Measurements from ENCODE around the gene AGMO. TPM values are rescaled to one million over a fixed set of nuclear protein-coding genes. Genes with fewer than 3 reads are reported as not detected.

The AGMO gene
- polyA plus RNA-seq, 1 donor from 2014 or later = not detected

DNA sequence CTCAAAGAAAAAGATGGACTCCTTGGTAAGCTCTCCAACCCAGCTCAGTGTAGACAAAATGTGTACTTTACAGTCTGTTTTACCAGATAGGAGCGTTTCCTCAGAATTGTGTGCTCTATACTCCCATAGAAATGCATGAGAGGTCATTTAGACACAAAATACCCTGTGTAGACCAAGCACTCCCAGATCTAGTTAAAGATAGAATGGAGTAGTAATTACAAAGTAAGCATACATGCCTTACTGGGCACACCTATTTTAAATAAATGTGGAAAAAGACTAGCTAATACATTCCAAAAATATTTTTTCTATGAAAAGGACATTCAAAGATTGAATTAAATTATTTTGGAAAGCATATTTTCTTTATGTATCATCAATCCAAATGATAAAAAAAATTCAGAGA is 387.3 kb downstream of the AGMO start:
- TF ChIP-seq RAD21 (conservative IDR thresholded peaks at IDR 0.05) = no peak
- TF ChIP-seq POLR2AphosphoS5 (IDR thresholded peaks at IDR 0.05) = no peak
- TF ChIP-seq, protein P1, sequence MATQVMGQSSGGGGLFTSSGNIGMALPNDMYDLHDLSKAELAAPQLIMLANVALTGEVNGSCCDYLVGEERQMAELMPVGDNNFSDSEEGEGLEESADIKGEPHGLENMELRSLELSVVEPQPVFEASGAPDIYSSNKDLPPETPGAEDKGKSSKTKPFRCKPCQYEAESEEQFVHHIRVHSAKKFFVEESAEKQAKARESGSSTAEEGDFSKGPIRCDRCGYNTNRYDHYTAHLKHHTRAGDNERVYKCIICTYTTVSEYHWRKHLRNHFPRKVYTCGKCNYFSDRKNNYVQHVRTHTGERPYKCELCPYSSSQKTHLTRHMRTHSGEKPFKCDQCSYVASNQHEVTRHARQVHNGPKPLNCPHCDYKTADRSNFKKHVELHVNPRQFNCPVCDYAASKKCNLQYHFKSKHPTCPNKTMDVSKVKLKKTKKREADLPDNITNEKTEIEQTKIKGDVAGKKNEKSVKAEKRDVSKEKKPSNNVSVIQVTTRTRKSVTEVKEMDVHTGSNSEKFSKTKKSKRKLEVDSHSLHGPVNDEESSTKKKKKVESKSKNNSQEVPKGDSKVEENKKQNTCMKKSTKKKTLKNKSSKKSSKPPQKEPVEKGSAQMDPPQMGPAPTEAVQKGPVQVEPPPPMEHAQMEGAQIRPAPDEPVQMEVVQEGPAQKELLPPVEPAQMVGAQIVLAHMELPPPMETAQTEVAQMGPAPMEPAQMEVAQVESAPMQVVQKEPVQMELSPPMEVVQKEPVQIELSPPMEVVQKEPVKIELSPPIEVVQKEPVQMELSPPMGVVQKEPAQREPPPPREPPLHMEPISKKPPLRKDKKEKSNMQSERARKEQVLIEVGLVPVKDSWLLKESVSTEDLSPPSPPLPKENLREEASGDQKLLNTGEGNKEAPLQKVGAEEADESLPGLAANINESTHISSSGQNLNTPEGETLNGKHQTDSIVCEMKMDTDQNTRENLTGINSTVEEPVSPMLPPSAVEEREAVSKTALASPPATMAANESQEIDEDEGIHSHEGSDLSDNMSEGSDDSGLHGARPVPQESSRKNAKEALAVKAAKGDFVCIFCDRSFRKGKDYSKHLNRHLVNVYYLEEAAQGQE (IDR thresholded peaks at IDR 0.05; ENCODE audit: borderline replicate concordance) = no peak
- TF ChIP-seq EZH2 (IDR thresholded peaks at IDR 0.05; ENCODE audit: borderline replicate concordance, insufficient read depth, low read length, poor library complexity, severe bottlenecking) = no peak
- TF ChIP-seq, protein P2, sequence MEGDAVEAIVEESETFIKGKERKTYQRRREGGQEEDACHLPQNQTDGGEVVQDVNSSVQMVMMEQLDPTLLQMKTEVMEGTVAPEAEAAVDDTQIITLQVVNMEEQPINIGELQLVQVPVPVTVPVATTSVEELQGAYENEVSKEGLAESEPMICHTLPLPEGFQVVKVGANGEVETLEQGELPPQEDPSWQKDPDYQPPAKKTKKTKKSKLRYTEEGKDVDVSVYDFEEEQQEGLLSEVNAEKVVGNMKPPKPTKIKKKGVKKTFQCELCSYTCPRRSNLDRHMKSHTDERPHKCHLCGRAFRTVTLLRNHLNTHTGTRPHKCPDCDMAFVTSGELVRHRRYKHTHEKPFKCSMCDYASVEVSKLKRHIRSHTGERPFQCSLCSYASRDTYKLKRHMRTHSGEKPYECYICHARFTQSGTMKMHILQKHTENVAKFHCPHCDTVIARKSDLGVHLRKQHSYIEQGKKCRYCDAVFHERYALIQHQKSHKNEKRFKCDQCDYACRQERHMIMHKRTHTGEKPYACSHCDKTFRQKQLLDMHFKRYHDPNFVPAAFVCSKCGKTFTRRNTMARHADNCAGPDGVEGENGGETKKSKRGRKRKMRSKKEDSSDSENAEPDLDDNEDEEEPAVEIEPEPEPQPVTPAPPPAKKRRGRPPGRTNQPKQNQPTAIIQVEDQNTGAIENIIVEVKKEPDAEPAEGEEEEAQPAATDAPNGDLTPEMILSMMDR (IDR thresholded peaks at IDR 0.05; ENCODE audit: poor library complexity, severe bottlenecking) = no peak
- no peak for TF ChIP-seq SMC3 (conservative IDR thresholded peaks at IDR 0.05; ENCODE audit: poor library complexity)
- no peak for TF ChIP-seq TAF1 (IDR thresholded peaks at IDR 0.05; ENCODE audit: low read depth)
- TF ChIP-seq MXI1 (conservative IDR thresholded peaks at IDR 0.05; ENCODE audit: poor library complexity, severe bottlenecking) = no peak
- no peak for TF ChIP-seq EP300 (conservative IDR thresholded peaks at IDR 0.05; ENCODE audit: poor library complexity, severe bottlenecking)
- no peak overlapping the region for H3K27ac ChIP-seq (ENCODE audit: low read length)

DNA sequence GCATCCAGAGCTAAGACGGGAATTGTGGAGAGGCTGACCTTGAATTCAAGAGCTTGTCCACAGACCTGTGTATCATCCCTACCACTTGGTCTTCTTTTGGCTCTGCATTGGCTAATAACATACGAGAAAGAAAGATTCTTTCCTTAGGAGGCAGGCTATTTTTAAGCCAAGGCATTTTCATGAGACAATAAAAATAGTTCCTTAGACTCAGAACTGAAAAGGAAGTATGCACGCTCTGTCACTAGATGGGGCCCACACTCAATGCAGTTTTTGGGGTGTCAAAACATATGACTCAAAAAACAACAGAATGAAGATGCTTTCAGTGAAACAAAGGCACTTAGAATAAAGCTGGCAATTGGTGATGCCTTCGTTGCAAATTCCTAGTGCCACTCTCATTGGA is 393.3 kb downstream of the AGMO start:
- no peaks in the 10 kb centered on the region for H3K9me3 ChIP-seq (ENCODE audit: low read length)
- no peak overlapping the region for H3K4me2 ChIP-seq (ENCODE audit: low read length)
- no peaks in the 10 kb centered on the region for H4K20me1 ChIP-seq (ENCODE audit: insufficient read depth)
- H3K36me3 ChIP-seq (ENCODE audit: insufficient read depth, low read length) = no peaks in the 10 kb centered on the region
- H3K9me2 ChIP-seq (ENCODE audit: insufficient read depth, low read length) = no peaks in the 10 kb centered on the region
- no peak overlapping the region for H3K4me3 ChIP-seq (ENCODE audit: low read length)
- no peak overlapping the region for H3K9ac ChIP-seq (ENCODE audit: low read length)
- H3K27me3 ChIP-seq (ENCODE audit: insufficient read depth, low read depth, low read length) = no peaks in the 10 kb centered on the region
- TF ChIP-seq TAF1 (IDR thresholded peaks at IDR 0.05; ENCODE audit: low read depth) (no peak), SMC3 (conservative IDR thresholded peaks at IDR 0.05; ENCODE audit: poor library complexity) (no peak), EP300 (conservative IDR thresholded peaks at IDR 0.05; ENCODE audit: poor library complexity, severe bottlenecking) (no peak), MXI1 (conservative IDR thresholded peaks at IDR 0.05; ENCODE audit: poor library complexity, severe bottlenecking) (no peak), EZH2 (IDR thresholded peaks at IDR 0.05; ENCODE audit: borderline replicate concordance, insufficient read depth, low read length, poor library complexity, severe bottlenecking) (no peak), POLR2AphosphoS5 (IDR thresholded peaks at IDR 0.05) (no peak), RAD21 (conservative IDR thresholded peaks at IDR 0.05) (no peak)
- TF ChIP-seq, protein P1 (IDR thresholded peaks at IDR 0.05; ENCODE audit: borderline replicate concordance) = no peak
- no peaks in the 10 kb centered on the region for H3F3A ChIP-seq (ENCODE audit: insufficient read depth, low read length, poor library complexity, severe bottlenecking)
- H2AFZ ChIP-seq (ENCODE audit: low read depth, low read length) = no peak overlapping the region
- H3K27ac ChIP-seq (ENCODE audit: low read length) = no peak overlapping the region
- no peaks in the 10 kb centered on the region for H3K79me2 ChIP-seq (replicated peaks; ENCODE audit: insufficient read depth, low read length)

More for the DNA sequence above, 387.3 kb downstream of the AGMO start:
- Histone ChIP-seq H3K36me3 (ENCODE audit: insufficient read depth, low read length) (no peaks in the 10 kb centered on the region), H3K27me3 (ENCODE audit: insufficient read depth, low read depth, low read length) (no peaks in the 10 kb centered on the region), H2AFZ (ENCODE audit: low read depth, low read length) (no peak overlapping the region), H3K9ac (ENCODE audit: low read length) (no peak overlapping the region), H3K9me3 (ENCODE audit: low read length) (no peaks in the 10 kb centered on the region), H3K9me2 (ENCODE audit: insufficient read depth, low read length) (no peaks in the 10 kb centered on the region), H3K4me3 (ENCODE audit: low read length) (no peak overlapping the region), H3K4me2 (ENCODE audit: low read length) (no peak overlapping the region), H3F3A (ENCODE audit: insufficient read depth, low read length, poor library complexity, severe bottlenecking) (no peaks in the 10 kb centered on the region), H4K20me1 (ENCODE audit: insufficient read depth) (no peaks in the 10 kb centered on the region), H3K79me2 (replicated peaks; ENCODE audit: insufficient read depth, low read length) (no peaks in the 10 kb centered on the region)

Measured in neural cell (in vitro differentiated cells).